B cell (primary cell): ENCODE results near the gene NBPF1.
"Not testable (repeated sequence)": the region's sequence is repeated elsewhere in the genome, so short reads cannot be mapped to it uniquely, and the experiment has no call there.

Experiments used
- EZH2 ChIP-seq: IDR thresholded peaks from 2 replicates; pipeline ENCODE4 v1.6.1; 2012; ENCODE audit warnings: borderline replicate concordance, low read depth, mild to moderate bottlenecking, moderate library complexity, low read length; ENCODE audit not compliant: insufficient read depth, poor library complexity, severe bottlenecking
- TF ChIP-seq, protein P1 (sequence below): fragments of 200-600 bp; IDR thresholded peaks from one replicate; pipeline ENCODE4 v1.8.0; 2022; ENCODE audit warnings: antibody characterized with exemption, mild to moderate bottlenecking

DNA sequence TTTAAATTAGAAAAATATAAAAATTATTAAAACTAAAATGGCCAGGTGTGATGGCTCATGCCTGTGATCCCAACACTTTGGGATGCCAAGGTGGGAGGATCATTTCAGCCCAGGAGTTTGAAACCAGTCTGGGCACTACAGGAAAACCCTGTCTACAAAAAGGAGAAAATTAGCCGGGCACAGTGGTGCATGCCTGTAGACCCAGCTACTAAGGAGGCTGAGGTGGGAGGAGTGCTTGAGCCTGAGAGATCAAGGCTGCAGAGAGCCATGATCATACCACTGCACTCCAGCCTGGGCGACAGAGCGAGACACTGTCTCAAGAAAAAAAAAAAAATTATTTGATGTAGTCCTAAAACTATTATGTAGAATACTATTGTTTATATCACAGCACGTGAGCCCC lies 3.6 kb downstream of the NBPF1 start:
- TF ChIP-seq, protein P1, sequence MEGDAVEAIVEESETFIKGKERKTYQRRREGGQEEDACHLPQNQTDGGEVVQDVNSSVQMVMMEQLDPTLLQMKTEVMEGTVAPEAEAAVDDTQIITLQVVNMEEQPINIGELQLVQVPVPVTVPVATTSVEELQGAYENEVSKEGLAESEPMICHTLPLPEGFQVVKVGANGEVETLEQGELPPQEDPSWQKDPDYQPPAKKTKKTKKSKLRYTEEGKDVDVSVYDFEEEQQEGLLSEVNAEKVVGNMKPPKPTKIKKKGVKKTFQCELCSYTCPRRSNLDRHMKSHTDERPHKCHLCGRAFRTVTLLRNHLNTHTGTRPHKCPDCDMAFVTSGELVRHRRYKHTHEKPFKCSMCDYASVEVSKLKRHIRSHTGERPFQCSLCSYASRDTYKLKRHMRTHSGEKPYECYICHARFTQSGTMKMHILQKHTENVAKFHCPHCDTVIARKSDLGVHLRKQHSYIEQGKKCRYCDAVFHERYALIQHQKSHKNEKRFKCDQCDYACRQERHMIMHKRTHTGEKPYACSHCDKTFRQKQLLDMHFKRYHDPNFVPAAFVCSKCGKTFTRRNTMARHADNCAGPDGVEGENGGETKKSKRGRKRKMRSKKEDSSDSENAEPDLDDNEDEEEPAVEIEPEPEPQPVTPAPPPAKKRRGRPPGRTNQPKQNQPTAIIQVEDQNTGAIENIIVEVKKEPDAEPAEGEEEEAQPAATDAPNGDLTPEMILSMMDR, result not testable (repeated sequence)
- TF ChIP-seq EZH2, result not testable (repeated sequence)
